ENCODE measurements around the gene CD3E.
A peak's percentile ranks its signal among the peaks of the same experiment; 100 is the strongest.

Gene CD3E

GRCh38 chr11:118353084-118353710, 48.7 kb downstream of the CD3E start:
- CTCF ChIA-PET = interaction anchor here (0.6 to 1.0 kb wide), 6 partner anchors 16 to 219 kb away, joined by 3 to 5 read pairs (median 3); no protein-coding TSS in a partner anchor
- DNase-seq (ENCODE audit: low spot score) = peak; percentile 5
- H3K27ac ChIP-seq = no peak overlapping the region
- POLR2A ChIA-PET (ENCODE audit: low non-redundant PET) = no interaction called here
- peak; percentile 61 for TF ChIP-seq CTCF (conservative IDR thresholded peaks at IDR 0.05; ENCODE audit: low read depth)

- no peak overlapping the region for H3K27ac ChIP-seq
- TF ChIP-seq CTCF (conservative IDR thresholded peaks at IDR 0.05; ENCODE audit: low read depth) = no peak
- CTCF ChIA-PET = interaction anchor here (1.0 kb wide), 1 partner anchor 63 kb away, joined by 3 read pairs; no protein-coding TSS in a partner anchor
- POLR2A ChIA-PET (ENCODE audit: low non-redundant PET) = no interaction called here
- no peak for DNase-seq (ENCODE audit: low spot score)
Measured at GRCh38 chr11:118358071-118358470, 53.5 kb downstream of the CD3E start.

GRCh38 chr11:118359295-118359958, 54.9 kb downstream of the CD3E start, which contains the start of gene UBE4A:
Gene UBE4A, plus strand, starts transcription at chr11:118359600. Its CDS starts 5,481 bp downstream, at chr11:118365081.
- ChIA-PET POLR2A (ENCODE audit: low non-redundant PET) (interaction anchor here (0.7 kb wide), 1 partner anchor 384 kb away, joined by 4 read pairs; no protein-coding TSS in a partner anchor), CTCF (no interaction called here)
- peak within 1 kb of the TSS; percentile 44 for H3K27ac ChIP-seq
- no peak for TF ChIP-seq CTCF (conservative IDR thresholded peaks at IDR 0.05; ENCODE audit: low read depth)
- peak; percentile 78 for DNase-seq (ENCODE audit: low spot score)

GRCh38 chr11:118364956-118365615, 60.6 kb downstream of the CD3E start:
- DNase-seq (ENCODE audit: low spot score) = no peak
- no peak overlapping the region for H3K27ac ChIP-seq
- ChIA-PET POLR2A (ENCODE audit: low non-redundant PET) (no interaction called here), CTCF (interaction anchor here (0.6 to 0.9 kb wide), 2 partner anchors 70 to 580 kb away, joined by 3 read pairs; no protein-coding TSS in a partner anchor)
- TF ChIP-seq CTCF (conservative IDR thresholded peaks at IDR 0.05; ENCODE audit: low read depth) = no peak
